Skeletal muscle cell (primary cell): ENCODE results near the gene GAB4.
"Not testable (repeated sequence)": the region's sequence is repeated elsewhere in the genome, so short reads cannot be mapped to it uniquely, and the experiment has no call there.

Source experiments
- DNase-seq: peaks from one replicate; pipeline ENCODE4 v3.0.0-alpha.2; 2010; ENCODE audit warnings: low read depth
- H3K4me3 ChIP-seq: 2 replicates; pipeline ENCODE4 v1.5.1; 2011; ENCODE audit warnings: low read depth, mild to moderate bottlenecking, control low read depth, low read length, moderate library complexity

The GAB4 gene

GRCh38 chr22:16960884-16961249, 47.2 kb downstream of the GAB4 start:
- DNase-seq, result no peak
- H3K4me3 ChIP-seq, result no peak overlapping the region

GRCh38 chr22:16960220-16960883, 47.7 kb downstream of the GAB4 start:
- no peak overlapping the region for H3K4me3 ChIP-seq
- no peak for DNase-seq

- no peak overlapping the region for H3K4me3 ChIP-seq
- DNase-seq, result no peak
Observed at GRCh38 chr22:16959345-16959930, 48.6 kb downstream of the GAB4 start.

- DNase-seq, result no peak
- H3K4me3 ChIP-seq, result no peak overlapping the region
Observed at GRCh38 chr22:16958475-16958874, 49.5 kb downstream of the GAB4 start.

- H3K4me3 ChIP-seq, result no peak overlapping the region
- no peak for DNase-seq
Observed at GRCh38 chr22:16957781-16958180, 50.2 kb downstream of the GAB4 start.

GRCh38 chr22:16956290-16956689, 51.7 kb downstream of the GAB4 start:
- H3K4me3 ChIP-seq, result no peak overlapping the region
- no peak for DNase-seq

- no peak for DNase-seq
- H3K4me3 ChIP-seq, result no peak overlapping the region
Observed at GRCh38 chr22:16955678-16956210, 52.3 kb downstream of the GAB4 start.

- no peak overlapping the region for H3K4me3 ChIP-seq
- no peak for DNase-seq
Observed at GRCh38 chr22:16955081-16955480, 52.9 kb downstream of the GAB4 start.

GRCh38 chr22:16954060-16954403, 54.0 kb downstream of the GAB4 start:
- no peak for DNase-seq

GRCh38 chr22:16953206-16954059, 54.6 kb downstream of the GAB4 start:
- H3K4me3 ChIP-seq, result no peak overlapping the region
- no peak for DNase-seq

More at GRCh38 chr22:16954060-16954403, 54.0 kb downstream of the GAB4 start:
- H3K4me3 ChIP-seq, result no peak overlapping the region

GRCh38 chr22:16949561-16949960, 58.5 kb downstream of the GAB4 start:
- no peak for DNase-seq
- H3K4me3 ChIP-seq, result no peak overlapping the region

GRCh38 chr22:16937811-16938210, 70.2 kb downstream of the GAB4 start:
- H3K4me3 ChIP-seq, result no peak overlapping the region
- DNase-seq, result no peak

GRCh38 chr22:16937209-16937608, 70.8 kb downstream of the GAB4 start:
- DNase-seq, result not testable (repeated sequence)

GRCh38 chr22:16936625-16937024, 71.4 kb downstream of the GAB4 start:
- no peak for DNase-seq
- H3K4me3 ChIP-seq, result no peak overlapping the region

More at GRCh38 chr22:16937209-16937608, 70.8 kb downstream of the GAB4 start:
- not testable (repeated sequence) for H3K4me3 ChIP-seq

- no peak for DNase-seq
- no peak overlapping the region for H3K4me3 ChIP-seq
Observed at GRCh38 chr22:16935209-16935608, 72.8 kb downstream of the GAB4 start.

GRCh38 chr22:16933291-16934282, 74.4 kb downstream of the GAB4 start:
- no peak overlapping the region for H3K4me3 ChIP-seq
- no peak for DNase-seq

- DNase-seq, result no peak
Observed at GRCh38 chr22:16932577-16932976, 75.4 kb downstream of the GAB4 start.

GRCh38 chr22:16925407-16925966, 82.5 kb downstream of the GAB4 start:
- no peak overlapping the region for H3K4me3 ChIP-seq

More at GRCh38 chr22:16932577-16932976, 75.4 kb downstream of the GAB4 start:
- no peak overlapping the region for H3K4me3 ChIP-seq

GRCh38 chr22:16922706-16923105, 85.3 kb downstream of the GAB4 start:
- DNase-seq, result no peak

More at GRCh38 chr22:16925407-16925966, 82.5 kb downstream of the GAB4 start:
- DNase-seq, result no peak

More at GRCh38 chr22:16922706-16923105, 85.3 kb downstream of the GAB4 start:
- no peak overlapping the region for H3K4me3 ChIP-seq
